AG09309 (cell line): Measurements from ENCODE around the gene ELMO2.

Experiments
- DNase-seq: peaks from one replicate; pipeline ENCODE4 v3.0.0-alpha.2; 2010; ENCODE audit warnings: low read depth
- H3K4me3 ChIP-seq: 2 replicates; pipeline ENCODE4 v1.5.1; 2011; ENCODE audit warnings: mild to moderate bottlenecking, low read depth, low read length, moderate library complexity; ENCODE audit not compliant: control insufficient read depth
- CTCF ChIP-seq: IDR thresholded peaks from 2 replicates; pipeline ENCODE4 v1.5.1; 2011; ENCODE audit warnings: mild to moderate bottlenecking, low read depth, low read length, inconsistent platforms; ENCODE audit not compliant: insufficient read depth, control insufficient read depth; ENCODE audit errors: missing control alignments

The ELMO2 gene

DNA sequence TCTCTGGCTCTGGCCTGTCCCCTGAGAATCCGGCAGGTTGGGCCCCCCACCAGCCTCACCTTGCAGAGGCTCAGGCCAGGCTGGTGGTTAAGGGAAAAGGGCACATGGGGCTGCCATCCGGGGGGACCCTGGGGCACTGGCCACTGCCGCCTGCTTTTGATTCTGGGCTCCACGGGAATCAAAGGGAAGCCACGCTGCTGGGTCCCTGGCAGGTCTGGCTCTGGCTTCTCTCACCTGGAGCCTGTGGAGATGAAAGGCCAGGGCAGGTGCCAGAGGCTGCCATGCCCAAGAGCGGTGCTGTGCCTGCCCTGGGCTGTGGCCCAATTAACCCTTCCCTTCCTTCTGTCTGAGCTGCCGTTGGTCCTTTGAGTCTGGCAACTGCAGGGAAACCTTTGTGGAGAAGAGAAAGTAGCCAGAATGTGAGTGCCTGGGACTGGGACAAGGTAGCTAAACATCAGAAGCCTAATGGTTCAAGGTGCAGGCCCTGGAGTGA is 88.7 kb downstream of the ELMO2 start:
- H3K4me3 ChIP-seq, result no peak overlapping the region
- DNase-seq, result no peak
- no peak for TF ChIP-seq CTCF

GRCh38 chr20:46316984-46317684 is 89.3 kb downstream of the ELMO2 start:
- DNase-seq, result no peak
- TF ChIP-seq CTCF, result no peak
- no peak overlapping the region for H3K4me3 ChIP-seq
